HepG2 (cell line): ENCODE measurements around the gene PALMD. TPM values are rescaled to one million over a fixed set of nuclear protein-coding genes. Genes with fewer than 3 reads are reported as not detected.

Experiments
- ATAC-seq: fragments of 200-7000 bp; cut with Tn5 transposase; 3 replicates; pipeline ENCODE4 v1.9.1; 2020; ENCODE audit warnings: mild to moderate bottlenecking, moderate library complexity
- BruUV-seq: library from RNA; stranded (reverse); fragments of 400-500 nt; replicated peaks from 2 replicates; lab custom pipeline; 2021; lab: Mats Ljungman, UMichigan
- CTCF ChIA-PET: fragments of 300-600 bp; formaldehyde crosslinking; extraction: SDS; loops from one replicate; lab custom pipeline; 2021; ENCODE audit warnings: low total read pairs, inconsistent platforms, low intra/inter-chr PET ratio; lab: Yijun Ruan, JAX
- POLR2A ChIA-PET: fragments of 350-600 bp; sonication (Branson Sonifier 250); formaldehyde crosslinking; loops from one replicate; lab custom pipeline; 2020; ENCODE audit warnings: antibody characterized with exemption, inconsistent platforms; lab: Yijun Ruan, JAX
- DNase-seq: peaks from one replicate; pipeline ENCODE4 v3.0.0-alpha.2; 2015; ENCODE audit warnings: low spot score
- FAIRE-seq: peaks from 3 replicates; lab custom pipeline; 2011; peaks lifted over from hg19 to GRCh38; lab: Jason Lieb, UNC
- H2AFZ ChIP-seq: one replicate; pipeline ENCODE4 v1.6.1; 2011; ENCODE audit warnings: low read length, inconsistent platforms
- H3K27ac ChIP-seq: fragments of 300-600 bp; 3 replicates; pipeline ENCODE4 v1.8.0; 2011; ENCODE audit warnings: mixed run types, mild to moderate bottlenecking, mixed read lengths, low read length, inconsistent platforms; ENCODE audit not compliant: insufficient read depth; ENCODE audit errors: extremely low read length
- H3K27me3 ChIP-seq, 2 experiments: fragments of 200-600 bp in 1 of 2; 2 replicates in 1 of 2; 3 replicates in 1 of 2; pipeline versions ENCODE4 v1.6.0 to v1.8.0; 2011; ENCODE audit warnings: low read length in 2 of 2, mild to moderate bottlenecking in 2 of 2, moderate library complexity in 2 of 2, inconsistent platforms in 1 of 2; ENCODE audit not compliant: insufficient read depth in 2 of 2, control insufficient read depth in 1 of 2
- H3K36me3 ChIP-seq, 2 experiments: fragments of 200-600 bp in 1 of 2; replicated peaks in 1 of 2; 2 replicates in 1 of 2; 3 replicates in 1 of 2; pipeline versions ENCODE4 v1.5.1 to v1.8.0; 2011; ENCODE audit warnings: low read length in 2 of 2, inconsistent platforms in 1 of 2; ENCODE audit not compliant: insufficient read depth in 2 of 2, control insufficient read depth in 1 of 2
- H3K4me1 ChIP-seq: 2 replicates; pipeline ENCODE4 v1.5.1; 2012; ENCODE audit warnings: low read length, inconsistent platforms; ENCODE audit not compliant: insufficient read depth
- H3K4me2 ChIP-seq: 2 replicates; pipeline ENCODE4 v1.6.0; 2011; ENCODE audit warnings: low read depth, low read length, inconsistent platforms
- H3K4me3 ChIP-seq, 3 experiments: fragments of 200-600 bp in 1 of 3; sonication (generic), shearing (Covaris generic) in 1 of 3; replicated peaks in 1 of 3; 2 replicates each; pipeline ENCODE4 v1.5.1; 2011 to 2016; ENCODE audit warnings: low read length in 3 of 3, inconsistent platforms in 2 of 3, low read depth in 2 of 3, mild to moderate bottlenecking in 2 of 3, control low read depth in 1 of 3, mixed read lengths in 1 of 3; ENCODE audit not compliant: insufficient read depth in 1 of 3
- H3K79me2 ChIP-seq: one replicate; pipeline ENCODE4 v1.6.1; 2011; ENCODE audit warnings: low read length, inconsistent platforms; ENCODE audit not compliant: insufficient read depth
- H3K9ac ChIP-seq: 2 replicates; pipeline ENCODE4 v1.6.0; 2011; ENCODE audit warnings: mild to moderate bottlenecking, low read depth, low read length, inconsistent platforms; ENCODE audit not compliant: insufficient read depth
- H3K9me3 ChIP-seq: 2 replicates; pipeline ENCODE4 v1.5.1; 2012; ENCODE audit warnings: mild to moderate bottlenecking, low read length
- H4K20me1 ChIP-seq: 2 replicates; pipeline ENCODE4 v1.6.0; 2011; ENCODE audit warnings: inconsistent platforms, mild to moderate bottlenecking, low read length, moderate library complexity; ENCODE audit not compliant: insufficient read depth
- GLI4 ChIP-seq: sonication (generic); formaldehyde crosslinking; IDR thresholded peaks from 2 replicates; pipeline ENCODE4 v1.5.1; 2020; ENCODE audit warnings: missing genetic modification reagents, mild to moderate bottlenecking, moderate library complexity, borderline replicate concordance
- HMGXB3 ChIP-seq: sonication (generic); formaldehyde crosslinking; IDR thresholded peaks from 2 replicates; pipeline ENCODE4 v1.4.0; 2020; ENCODE audit warnings: missing genetic modification reagents, borderline replicate concordance
- HNRNPK ChIP-seq: fragments of 200-400 bp; formaldehyde crosslinking; IDR thresholded peaks from 2 replicates; pipeline ENCODE4 v1.6.1; 2018; ENCODE audit warnings: low read length, low read depth, moderate library complexity, mild to moderate bottlenecking; ENCODE audit not compliant: poor library complexity, severe bottlenecking
- KAT8 ChIP-seq: IDR thresholded peaks from 2 replicates; pipeline ENCODE4 v1.6.1; 2016; ENCODE audit warnings: missing genetic modification reagents, missing compliant biosample characterization
- POLR2A ChIP-seq, 2 experiments: IDR thresholded peaks; 2 replicates each; pipeline ENCODE4 v1.6.1; 2011; ENCODE audit warnings: low read depth in 2 of 2, low read length in 2 of 2, mild to moderate bottlenecking in 1 of 2, moderate library complexity in 1 of 2; ENCODE audit not compliant: insufficient read depth in 1 of 2
- SAFB2 ChIP-seq: sonication (generic); formaldehyde crosslinking; IDR thresholded peaks from 2 replicates; pipeline ENCODE4 v1.5.1; 2020; ENCODE audit warnings: missing genetic modification reagents, low read depth, mild to moderate bottlenecking, borderline replicate concordance
- SIN3A ChIP-seq: IDR thresholded peaks from 2 replicates; pipeline ENCODE4 v1.6.1; 2011; ENCODE audit warnings: low read depth, mild to moderate bottlenecking, control low read depth, low read length, borderline replicate concordance
- TBX2 ChIP-seq: sonication (generic); formaldehyde crosslinking; IDR thresholded peaks from 2 replicates; pipeline ENCODE4 v1.5.0; 2020; ENCODE audit warnings: missing genetic modification reagents, mild to moderate bottlenecking, borderline replicate concordance
- TFDP2 ChIP-seq: sonication (generic); formaldehyde crosslinking; IDR thresholded peaks from 2 replicates; pipeline ENCODE4 v1.4.0; 2020; ENCODE audit warnings: missing genetic modification reagents
- TOE1 ChIP-seq: sonication (generic); formaldehyde crosslinking; IDR thresholded peaks from 2 replicates; pipeline ENCODE4 v1.4.0; 2020; ENCODE audit warnings: mild to moderate bottlenecking, missing genetic modification reagents
- ZBTB14 ChIP-seq: sonication (generic); formaldehyde crosslinking; IDR thresholded peaks from 2 replicates; pipeline ENCODE4 v1.4.0; 2020; ENCODE audit warnings: missing genetic modification reagents
- ZBTB42 ChIP-seq: sonication (generic); formaldehyde crosslinking; IDR thresholded peaks from 2 replicates; pipeline ENCODE4 v1.5.0; 2020; ENCODE audit warnings: mild to moderate bottlenecking, missing genetic modification reagents
- ZNF136 ChIP-seq: sonication (generic); formaldehyde crosslinking; IDR thresholded peaks from 2 replicates; pipeline ENCODE4 v1.8.1; 2022; ENCODE audit warnings: low read depth, mild to moderate bottlenecking, moderate library complexity, missing genetic modification reagents
- ZNF225 ChIP-seq: sonication (generic); formaldehyde crosslinking; IDR thresholded peaks from 2 replicates; pipeline ENCODE4 v1.4.0; 2020; ENCODE audit warnings: mild to moderate bottlenecking, missing genetic modification reagents
- ZNF563 ChIP-seq: sonication (generic); formaldehyde crosslinking; IDR thresholded peaks from 2 replicates; pipeline ENCODE4 v1.8.0; 2022; ENCODE audit warnings: mild to moderate bottlenecking, moderate library complexity, missing genetic modification reagents
- WGBS: methylation state at CpG from one replicate; pipeline ENCODE4 v1.1.6; 2017; ENCODE audit warnings: low lambda C conversion rate; 5-methylcytosine and 5-hydroxymethylcytosine counted together
- in situ Hi-C: cut with HindIII; loops from 2 replicates; pipeline ENCODE4 v1.10.0; 2017; ENCODE audit warnings: low pct_unique_long_range_greater_than_20kb; ENCODE audit not compliant: extremely low pct_ligation_motif_present
- intact Hi-C: fragments of 100-400 bp; cut with micrococcal nuclease; formaldehyde crosslinking; loops from one replicate; pipeline ENCODE4 v1.10.0; 2022; ENCODE audit not compliant: unreplicated experiment
- polyA plus RNA-seq, 8 experiments: library from polyadenylated mRNA; depleted of rRNA in 3 of 8; stranded (reverse) in 7 of 8; unstranded in 1 of 8; fragments of >200 nt; fragmentation: Illumina TruSeq in 4 of 8; extraction: Trizol in 4 of 8; gene quantifications; 2 replicates each; pipeline versions ENCODE4 v1.2.1 to v1.2.3, GENCODE V29; 2011 to 2016; ENCODE audit warnings: low read depth in 4 of 8, missing spikeins in 1 of 8, mixed read lengths in 1 of 8; ENCODE audit not compliant: insufficient read depth in 1 of 8
- total RNA-seq, 5 experiments: library from RNA; depleted of rRNA; stranded (reverse); fragments of >200 nt; fragmentation: Illumina TruSeq; extraction: Trizol; gene quantifications; 2 replicates each; pipeline ENCODE4 v1.2.3, GENCODE V29; 2016; ENCODE audit warnings: low read depth in 1 of 5

Gene PALMD
- total and polyA plus RNA-seq, 2 of the 13 experiments (the other 11 are each of a cell fraction or from before 2014, with no cell fraction given) = 5.5 to 31.1 TPM

GRCh38 chr1:99652881-99653281 lies 7.0 kb downstream of the PALMD start:
- no peak for TF ChIP-seq TBX2 (CRISPR knock-in tag)
- TF ChIP-seq HMGXB3 = no peak
- no peak for TF ChIP-seq ZNF225
- no peak for TF ChIP-seq ZNF136
- TF ChIP-seq ZNF563 = no peak
- TF ChIP-seq ZBTB42 (CRISPR knock-in tag) = no peak
- TF ChIP-seq TFDP2 (CRISPR knock-in tag) = no peak
- no peak for TF ChIP-seq HNRNPK
- TF ChIP-seq KAT8 (CRISPR knock-in tag) = no peak
- no peak for TF ChIP-seq POLR2A (IDR thresholded peaks at IDR 0.05; ENCODE audit: insufficient read depth in 1 of 2, low read depth in 2 of 2, low read length in 2 of 2)
- TF ChIP-seq TOE1 (CRISPR knock-in tag) = no peak
- TF ChIP-seq GLI4 (CRISPR knock-in tag) = no peak
- no peak for TF ChIP-seq SIN3A
- TF ChIP-seq SAFB2 (CRISPR knock-in tag) = no peak
- no peak for TF ChIP-seq ZBTB14
- FAIRE-seq = no peak
- Histone ChIP-seq H3K27me3 (no peaks in the 10 kb centered on the region), H3K4me1 (peaks cover 38% of the 10 kb centered on the region), H3K27ac (no peak overlapping the region), H3K9me3 (no peaks in the 10 kb centered on the region), H4K20me1 (no peaks in the 10 kb centered on the region; the same call in 1 of the 2 replicates), H3K4me2 (no peak overlapping the region), H3K36me3 (no peaks in the 10 kb centered on the region; a peak in 2 of 5 replicates), H3K79me2 (peaks cover 16% of the 10 kb centered on the region), H2AFZ (no peak overlapping the region), H3K9ac (no peak overlapping the region), H3K4me3 (no peak overlapping the region)
- ATAC-seq = no peak
- POLR2A ChIA-PET = no interaction called here
- WGBS = 87% methylated on average over 2 of the region's 2 CpGs
- CTCF ChIA-PET = no interaction called here
- BruUV-seq = no TSS peak
- no peak for DNase-seq
- intact Hi-C loops = no loop called here
- in situ Hi-C loops = no loop called here
